Kidney capillary endothelial cell (primary cell): ENCODE measurements around the gene KDM3B.
"Not testable (repeated sequence)": the region's sequence is repeated elsewhere in the genome, so short reads cannot be mapped to it uniquely, and the experiment has no call there.

ENCODE experiments used
- DNase-seq: peaks from one replicate; pipeline ENCODE4 v3.0.0-alpha.2; 2018; ENCODE audit warnings: low spot score

Gene KDM3B

GRCh38 chr5:138352071-138352721 lies at the start of gene KDM3B:
TSS of gene KDM3B (plus strand) at chr5:138352685. CDS start at chr5:138352796, 111 bp downstream.
- peak; percentile 85 for DNase-seq

- no peak for DNase-seq
These were observed 49.1 kb upstream of the KDM3B start for GRCh38 chr5:138303372-138303771.

- DNase-seq, result no peak
These were observed 46.7 kb upstream of the KDM3B start for GRCh38 chr5:138305797-138306196.

- no peak for DNase-seq
These were observed 36.7 kb upstream of the KDM3B start for GRCh38 chr5:138315751-138316278.

GRCh38 chr5:138316355-138316754 lies 36.1 kb upstream of the KDM3B start:
- DNase-seq, result no peak

GRCh38 chr5:138318211-138318610 lies 34.3 kb upstream of the KDM3B start:
- DNase-seq, result not testable (repeated sequence)

GRCh38 chr5:138330813-138331448 lies 21.6 kb upstream of the KDM3B start:
- no peak for DNase-seq

GRCh38 chr5:138331449-138332368 lies 20.8 kb upstream of the KDM3B start, which contains the start of gene CDC25C:
TSS of gene CDC25C (minus strand) at chr5:138331804. CDS start at chr5:138331180, 624 bp downstream.
- DNase-seq, result peak; percentile 100

- no peak for DNase-seq
These were observed 17.5 kb upstream of the KDM3B start for GRCh38 chr5:138334867-138335447.

- DNase-seq, result no peak
These were observed 15.4 kb upstream of the KDM3B start for GRCh38 chr5:138336952-138337684.

- peak; percentile 83 for DNase-seq
These were observed 14.6 kb upstream of the KDM3B start, which contains the start of gene FAM53C for GRCh38 chr5:138337685-138338410. TSS of gene FAM53C (plus strand) at chr5:138338266. CDS start at chr5:138341336, 3,070 bp downstream.

GRCh38 chr5:138338411-138339090 lies 13.9 kb upstream of the KDM3B start:
- no peak for DNase-seq

- DNase-seq, result peak; percentile 18
These were observed 13.4 kb upstream of the KDM3B start for GRCh38 chr5:138339091-138339456.

- DNase-seq, result no peak
These were observed 13.0 kb upstream of the KDM3B start for GRCh38 chr5:138339464-138339863.

- no peak for DNase-seq
These were observed 12.5 kb upstream of the KDM3B start for GRCh38 chr5:138340008-138340407.

GRCh38 chr5:138344887-138345622 lies 7.4 kb upstream of the KDM3B start:
- no peak for DNase-seq

- no peak for DNase-seq
These were observed 5.6 kb upstream of the KDM3B start for GRCh38 chr5:138346889-138347288.

GRCh38 chr5:138349852-138350562 lies 2.5 kb upstream of the KDM3B start:
- DNase-seq, result no peak

GRCh38 chr5:138350563-138350890 lies 2.0 kb upstream of the KDM3B start:
- no peak for DNase-seq
